ENCODE measurements around the gene PPARD. TPM values are rescaled to one million over a fixed set of nuclear protein-coding genes. Genes with fewer than 3 reads are reported as not detected.

PPARD gene
- total RNA-seq, 2 donors from 2014 or later, result 11.0 to 14.8 TPM

DNA sequence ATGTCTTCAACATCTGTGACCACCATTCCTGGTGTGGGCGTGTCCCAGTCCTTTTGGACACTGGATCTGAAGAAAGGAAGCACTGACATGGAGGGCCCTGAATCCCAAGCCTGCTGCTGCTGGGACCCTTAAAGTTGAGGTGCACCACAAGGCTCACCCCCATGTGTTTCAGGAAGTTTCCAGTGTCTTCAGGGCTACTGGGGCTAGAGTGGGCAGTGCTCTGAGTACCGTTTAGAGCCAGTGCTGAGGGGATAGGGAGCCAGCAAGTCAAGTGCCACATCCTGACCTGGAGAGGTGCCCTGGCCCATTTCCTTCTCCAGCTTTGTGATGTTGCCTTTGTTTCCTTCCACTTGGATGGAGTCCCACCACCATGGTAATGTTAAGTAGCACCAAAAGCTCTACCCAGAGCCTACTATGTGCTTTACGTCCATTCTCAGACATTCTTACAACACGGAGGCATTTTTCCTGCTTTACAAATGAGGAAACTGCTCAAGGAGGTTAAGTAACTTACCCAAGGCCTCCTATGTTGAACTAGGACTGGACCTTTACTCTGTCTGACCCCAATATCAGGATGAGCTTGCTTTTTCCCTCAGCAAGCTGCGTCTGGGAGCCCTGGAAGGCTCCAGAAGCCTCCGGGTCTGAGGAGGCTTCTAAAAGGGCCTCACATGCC lies 45.3 kb upstream of the PPARD start:
- H3K9me3 ChIP-seq, result no peaks in the 10 kb centered on the region
- H3K36me3 ChIP-seq, result peaks cover 22% of the 10 kb centered on the region
- DNase-seq (ENCODE audit: low spot score), result no peak
- peaks cover 0 to 15% of the 10 kb centered on the region in 2 donors for H3K4me1 ChIP-seq
- peak overlapping the region in 1 of 2 donors; percentile 40 for H3K4me3 ChIP-seq
- no peaks in the 10 kb centered on the region for H3K27me3 ChIP-seq
- TF ChIP-seq, protein P1, sequence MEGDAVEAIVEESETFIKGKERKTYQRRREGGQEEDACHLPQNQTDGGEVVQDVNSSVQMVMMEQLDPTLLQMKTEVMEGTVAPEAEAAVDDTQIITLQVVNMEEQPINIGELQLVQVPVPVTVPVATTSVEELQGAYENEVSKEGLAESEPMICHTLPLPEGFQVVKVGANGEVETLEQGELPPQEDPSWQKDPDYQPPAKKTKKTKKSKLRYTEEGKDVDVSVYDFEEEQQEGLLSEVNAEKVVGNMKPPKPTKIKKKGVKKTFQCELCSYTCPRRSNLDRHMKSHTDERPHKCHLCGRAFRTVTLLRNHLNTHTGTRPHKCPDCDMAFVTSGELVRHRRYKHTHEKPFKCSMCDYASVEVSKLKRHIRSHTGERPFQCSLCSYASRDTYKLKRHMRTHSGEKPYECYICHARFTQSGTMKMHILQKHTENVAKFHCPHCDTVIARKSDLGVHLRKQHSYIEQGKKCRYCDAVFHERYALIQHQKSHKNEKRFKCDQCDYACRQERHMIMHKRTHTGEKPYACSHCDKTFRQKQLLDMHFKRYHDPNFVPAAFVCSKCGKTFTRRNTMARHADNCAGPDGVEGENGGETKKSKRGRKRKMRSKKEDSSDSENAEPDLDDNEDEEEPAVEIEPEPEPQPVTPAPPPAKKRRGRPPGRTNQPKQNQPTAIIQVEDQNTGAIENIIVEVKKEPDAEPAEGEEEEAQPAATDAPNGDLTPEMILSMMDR (IDR thresholded peaks at IDR 0.05), result no peak
- peak overlapping the region in 1 of 2 donors; percentile 45 for H3K27ac ChIP-seq

DNA sequence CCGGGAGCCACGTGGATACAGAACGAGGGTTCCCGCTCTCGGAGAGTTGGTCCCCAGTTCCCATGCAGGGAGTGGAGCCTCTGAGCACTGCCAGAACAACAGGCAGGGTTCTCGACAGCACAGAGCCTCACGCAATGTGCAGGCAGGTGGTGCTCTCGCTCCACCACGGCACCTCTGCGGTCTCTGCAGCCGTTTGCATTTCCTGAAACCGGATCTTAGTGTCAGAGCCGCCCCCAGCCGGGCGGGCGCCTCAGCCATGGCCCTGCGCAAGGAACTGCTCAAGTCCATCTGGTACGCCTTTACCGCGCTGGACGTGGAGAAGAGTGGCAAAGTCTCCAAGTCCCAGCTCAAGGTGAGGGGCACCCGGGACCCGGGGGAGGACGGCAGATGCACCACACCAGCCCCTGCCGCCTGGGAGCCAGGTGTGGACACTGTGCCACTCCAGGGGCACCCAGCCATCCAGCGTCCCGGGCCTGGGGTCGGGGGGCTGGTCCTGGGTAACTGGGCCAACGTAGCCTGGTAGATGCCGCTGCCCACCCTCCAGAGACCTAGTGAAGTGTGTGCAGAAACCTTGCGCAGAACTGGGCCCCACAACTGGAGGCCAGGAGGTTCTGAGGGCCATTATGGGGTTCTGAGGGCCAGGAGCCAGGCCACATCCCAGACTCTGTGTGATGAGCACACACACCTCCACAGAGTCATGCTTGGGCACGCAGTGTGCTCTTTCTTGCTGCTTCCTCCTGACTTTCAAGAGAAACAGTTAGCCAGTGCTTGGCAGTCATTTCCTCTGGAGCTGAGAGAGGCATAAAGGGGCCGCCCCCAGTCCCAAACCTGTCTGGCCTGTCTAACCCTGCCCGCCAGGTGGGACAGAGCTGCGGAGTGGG lies 44.5 kb upstream of the PPARD start, which contains the start of gene DEF6:
Gene DEF6, plus strand, starts transcription at position 218 of the 881 bp plus-strand sequence. Its CDS starts 39 bp downstream, at position 257.
- H3K27me3 ChIP-seq, result no peaks in the 10 kb centered on the region
- no peaks in the 10 kb centered on the region for H3K9me3 ChIP-seq
- H3K4me3 ChIP-seq, result peak within 1 kb of the TSS; percentile 23 to 40
- H3K36me3 ChIP-seq, result peaks cover 15% of the 10 kb centered on the region
- H3K4me1 ChIP-seq, result peaks cover 0 to 19% of the 10 kb centered on the region in 2 donors
- H3K27ac ChIP-seq, result peak within 1 kb of the TSS in 1 of 2 donors; percentile 45
- TF ChIP-seq, protein P1 (IDR thresholded peaks at IDR 0.05), result peak; percentile 38 to 83
- DNase-seq (ENCODE audit: low spot score), result peak; percentile 83

DNA sequence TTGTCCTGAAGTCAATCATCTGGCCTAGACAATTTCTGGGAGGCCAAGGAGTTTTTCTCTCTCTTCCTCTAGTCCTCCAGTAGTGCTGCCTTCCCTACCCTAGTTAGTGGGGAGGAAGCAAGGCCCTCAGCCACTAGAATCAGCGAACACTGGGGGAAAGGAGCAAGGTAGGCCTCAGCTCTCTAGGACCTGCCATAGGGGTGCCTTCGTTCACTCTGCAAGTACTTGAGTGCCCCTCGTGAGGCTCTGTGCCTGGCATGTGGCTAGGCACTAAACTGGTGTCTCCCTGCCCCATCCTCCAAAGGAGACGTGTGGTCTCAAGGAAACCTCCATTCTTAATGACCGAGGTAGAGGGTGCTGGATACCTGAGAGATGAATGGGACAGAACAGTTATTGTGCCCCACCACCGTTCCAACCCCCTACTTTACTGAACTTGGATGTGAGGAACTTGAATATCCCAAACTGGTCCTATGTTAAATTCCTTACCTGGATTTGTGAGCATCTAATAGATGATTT lies 43.7 kb upstream of the PPARD start:
- Histone ChIP-seq H3K27ac (no peak overlapping the region), H3K4me3 (peak overlapping the region in 1 of 2 donors; percentile 0), H3K9me3 (no peaks in the 10 kb centered on the region), H3K4me1 (peaks cover 0 to 27% of the 10 kb centered on the region in 2 donors), H3K27me3 (no peaks in the 10 kb centered on the region), H3K36me3 (peaks cover 10% of the 10 kb centered on the region)
- no peak for DNase-seq (ENCODE audit: low spot score)
- TF ChIP-seq, protein P1 (IDR thresholded peaks at IDR 0.05), result no peak

DNA sequence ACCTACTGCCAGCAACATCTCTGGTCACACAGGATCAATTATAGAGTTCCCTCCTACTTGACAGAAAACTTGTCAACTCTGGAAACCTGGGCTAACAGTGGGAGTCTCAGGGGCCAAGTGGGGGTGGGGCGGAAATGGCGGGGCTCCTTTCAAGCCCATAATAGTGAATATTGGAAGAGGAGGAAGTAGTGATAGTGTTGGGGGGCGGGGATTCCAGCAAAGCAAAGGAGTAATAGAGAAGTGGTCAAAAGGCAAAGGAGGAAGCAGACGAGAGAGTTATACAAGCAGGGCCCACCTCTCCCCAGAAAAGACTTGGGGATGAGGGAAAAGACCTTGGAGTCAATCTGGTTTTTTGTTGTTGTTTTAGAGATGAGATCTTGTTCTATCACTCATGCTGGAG lies 42.7 kb upstream of the PPARD start:
- H3K27me3 ChIP-seq, result no peaks in the 10 kb centered on the region
- H3K9me3 ChIP-seq, result no peaks in the 10 kb centered on the region
- DNase-seq (ENCODE audit: low spot score), result no peak
- peaks cover 0 to 28% of the 10 kb centered on the region in 2 donors for H3K4me1 ChIP-seq
- TF ChIP-seq, protein P1 (IDR thresholded peaks at IDR 0.05), result no peak
- H3K27ac ChIP-seq, result no peak overlapping the region
- H3K36me3 ChIP-seq, result peaks cover 8% of the 10 kb centered on the region
- no peak overlapping the region for H3K4me3 ChIP-seq

DNA sequence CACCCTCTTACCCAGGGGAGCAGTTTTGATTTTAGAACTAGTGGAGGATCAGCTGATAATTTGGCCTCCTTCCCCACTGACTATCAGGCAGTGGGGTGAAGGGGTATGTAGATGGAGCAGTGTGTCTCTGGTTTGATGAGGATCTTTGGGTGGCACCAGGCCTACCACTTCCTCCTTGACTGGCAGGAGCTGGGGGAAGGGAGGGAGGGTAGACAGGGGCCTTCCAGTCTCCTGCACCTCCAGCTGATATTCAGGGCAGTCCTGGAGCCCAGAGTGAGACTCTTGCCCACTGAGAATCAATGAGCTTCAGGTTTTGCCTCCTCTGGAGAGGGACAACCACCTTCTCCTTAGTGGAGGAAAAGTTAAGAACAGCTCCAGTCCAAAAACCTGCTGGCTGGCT lies 41.5 kb upstream of the PPARD start:
- no peak for DNase-seq (ENCODE audit: low spot score)
- H3K9me3 ChIP-seq, result no peaks in the 10 kb centered on the region
- no peak overlapping the region for H3K27ac ChIP-seq
- TF ChIP-seq, protein P1 (IDR thresholded peaks at IDR 0.05), result no peak
- H3K27me3 ChIP-seq, result no peaks in the 10 kb centered on the region
- no peak overlapping the region for H3K4me3 ChIP-seq
- H3K36me3 ChIP-seq, result no peaks in the 10 kb centered on the region
- H3K4me1 ChIP-seq, result peaks cover 0 to 28% of the 10 kb centered on the region in 2 donors
